ENCODE results near the gene SARS1.
A peak's percentile ranks its signal among the peaks of the same experiment; 100 is the strongest.
"Not testable (repeated sequence)": the region's sequence is repeated elsewhere in the genome, so short reads cannot be mapped to it uniquely, and the experiment has no call there.

SARS1 gene

GRCh38 chr1:109192433-109192832 is 21.3 kb upstream of the SARS1 start:
- DNase-seq: no peak

- peak in 2 of 56 donors; percentile 6 to 10 for DNase-seq
Observed at GRCh38 chr1:109193653-109194590, 19.8 kb upstream of the SARS1 start.

- DNase-seq: no peak
Observed at GRCh38 chr1:109197158-109198042, 16.3 kb upstream of the SARS1 start.

GRCh38 chr1:109198043-109198695 is 15.5 kb upstream of the SARS1 start:
- DNase-seq: peak in 2 of 56 donors; percentile 15 to 25

GRCh38 chr1:109198745-109199144 is 15.0 kb upstream of the SARS1 start:
- no peak for DNase-seq

GRCh38 chr1:109199710-109200109 is 14.0 kb upstream of the SARS1 start:
- no peak for DNase-seq

GRCh38 chr1:109201123-109201703 is 12.5 kb upstream of the SARS1 start:
- peak in 40 of 56 donors; percentile 9 to 81 (median 46) for DNase-seq

GRCh38 chr1:109204484-109204883 is 9.2 kb upstream of the SARS1 start:
- no peak for DNase-seq

- no peak for DNase-seq
Observed at GRCh38 chr1:109206339-109206738, 7.4 kb upstream of the SARS1 start.

GRCh38 chr1:109207467-109208103 is 6.1 kb upstream of the SARS1 start:
- DNase-seq: no peak

GRCh38 chr1:109208394-109208793 is 5.3 kb upstream of the SARS1 start:
- DNase-seq: no peak

- DNase-seq: no peak
Observed at GRCh38 chr1:109208836-109209463, 4.8 kb upstream of the SARS1 start.

- no peak for DNase-seq
Observed at GRCh38 chr1:109210058-109210457, 3.7 kb upstream of the SARS1 start.

- DNase-seq: no peak
Observed at GRCh38 chr1:109213345-109213823, 334 bp upstream of the SARS1 start.

- peak in 6 of 56 donors; percentile 6 to 58 (median 29) for DNase-seq
Observed at GRCh38 chr1:109214695-109215623, 1.2 kb downstream of the SARS1 start.

GRCh38 chr1:109216662-109217061 is 2.9 kb downstream of the SARS1 start:
- DNase-seq: no peak

GRCh38 chr1:109218516-109218915 is 4.8 kb downstream of the SARS1 start:
- no peak for DNase-seq

GRCh38 chr1:109221201-109221600 is 7.5 kb downstream of the SARS1 start:
- not testable (repeated sequence) for DNase-seq

- no peak for DNase-seq
Observed at GRCh38 chr1:109225308-109225707, 11.6 kb downstream of the SARS1 start.
